ENCODE results near the gene BRD7. TPM values are rescaled to one million over a fixed set of nuclear protein-coding genes. Genes with fewer than 3 reads are reported as not detected.

BRD7 gene
- total and polyA plus RNA-seq, 2 of the 4 experiments (the other 2 are of a cell fraction) = 24.8 to 29.9 TPM

- no peak overlapping the region for H2AK9ac ChIP-seq (replicated peaks; ENCODE audit: low read depth, low read length, poor library complexity)
- H2BK15ac ChIP-seq (ENCODE audit: low read depth, low read length) = no peak overlapping the region
- peaks cover 31% of the 10 kb centered on the region for H4K20me1 ChIP-seq (ENCODE audit: insufficient read depth, low read length)
- H4K8ac ChIP-seq (ENCODE audit: low read depth in 2 of 2, low read length in 2 of 2) = no peak overlapping the region
- H3K27me3 ChIP-seq (ENCODE audit: control insufficient read depth, insufficient read depth, low read length) = no peaks in the 10 kb centered on the region
- H3K27ac ChIP-seq (ENCODE audit: insufficient read depth, low read length) = no peak overlapping the region
- H3K56ac ChIP-seq (ENCODE audit: extremely low read depth, insufficient read depth, low read length) = no peak overlapping the region
- H3K18ac ChIP-seq (ENCODE audit: low read depth, low read length) = no peak overlapping the region
- peaks cover 3% of the 10 kb centered on the region; the same call in 1 of the 2 replicates for H3K9me3 ChIP-seq (ENCODE audit: control insufficient read depth, insufficient read depth, low read length)
- TF ChIP-seq SMC3 (IDR thresholded peaks at IDR 0.05; ENCODE audit: low read depth, low read length) = no peak
- no peak for TF ChIP-seq RCOR1 (IDR thresholded peaks at IDR 0.05; ENCODE audit: insufficient replicate concordance, low read length)
- TF ChIP-seq BHLHE40 (IDR thresholded peaks at IDR 0.05; ENCODE audit: low read depth, low read length) = no peak
- no peak for TF ChIP-seq POLR2A (IDR thresholded peaks at IDR 0.05; ENCODE audit: low read depth, low read length)
- CTCF ChIA-PET = interaction anchor here (1.3 kb wide), 1 partner anchor 71 kb away, joined by 4 read pairs; no protein-coding TSS in a partner anchor
- no peak overlapping the region for H4K5ac ChIP-seq (ENCODE audit: low read depth, low read length)
- no peak overlapping the region for H3K4me2 ChIP-seq (ENCODE audit: low read depth, low read length)
- H3K4me3 ChIP-seq (ENCODE audit: insufficient read depth, low read depth, low read length) = no peak overlapping the region
- 0 out of 2 replicates have a peak, but pooled peaks cover 4% of the 10 kb centered on the region for H3K4me1 ChIP-seq (ENCODE audit: control insufficient read depth, insufficient read depth, low read length)
- H2AK5ac ChIP-seq (ENCODE audit: low read depth, low read length) = no peak overlapping the region
- no peak overlapping the region for H3K14ac ChIP-seq (replicated peaks; ENCODE audit: low read depth, low read length)
- H3K9me1 ChIP-seq (ENCODE audit: insufficient read depth, low read length) = no peaks in the 10 kb centered on the region
- H2BK5ac ChIP-seq (ENCODE audit: low read depth, low read length, poor library complexity, severe bottlenecking) = no peak overlapping the region
- intact Hi-C loops (cut with micrococcal nuclease) = no loop called here
- WGBS, 2 experiments (ENCODE audit: extremely low coverage in 2 of 2, insufficient read length in 1 of 2) = 100% methylated on average over 1 of the region's 21 CpGs; no CpG with 5 or more reads in 1 of the 2 experiments
- DNase-seq (no peak), ATAC-seq (ENCODE audit: low read depth) (no peak)
- H4K91ac ChIP-seq (ENCODE audit: insufficient read depth, low read depth, low read length) = no peak overlapping the region
- BruUV-seq (replicated peaks) = no TSS peak
- peaks cover under 1% of the 10 kb centered on the region; the same call in 1 of the 2 replicates for H3K36me3 ChIP-seq (ENCODE audit: control insufficient read depth, insufficient read depth, low read length)
- H3K23ac ChIP-seq (ENCODE audit: low read depth, low read length) = no peak overlapping the region
- in situ Hi-C loops (cut with MboI; ENCODE audit: low sequenced_read_pairs) = no loop called here
- H2BK20ac ChIP-seq (ENCODE audit: low read depth, low read length) = no peak overlapping the region
- H2AFZ ChIP-seq (replicated peaks; ENCODE audit: low read length, poor library complexity) = no peak overlapping the region
- no peak overlapping the region for H3K9ac ChIP-seq (ENCODE audit: low read depth, low read length)
- H3K79me1 ChIP-seq (ENCODE audit: low read depth in 1 of 2, low read length in 2 of 2) = peaks cover 0 to 21% of the 10 kb centered on the region in 2 experiments; a peak in 2 of 4 replicates
- no peak overlapping the region for H2BK120ac ChIP-seq (ENCODE audit: low read depth, low read length)
- dilution Hi-C loops (cut with HindIII; ENCODE audit: low sequenced_read_pairs, unreplicated experiment) = no loop called here
- POLR2A ChIA-PET (ENCODE audit: unreplicated experiment) = no interaction called here
- no peak overlapping the region for H3K4ac ChIP-seq (ENCODE audit: low read depth, low read length)
Observed at GRCh38 chr16:50281391-50282009, 87.3 kb downstream of the BRD7 start.

All from IMR-90 (cell line).